Measurements from ENCODE around the gene ZSCAN31. TPM values are rescaled to one million over a fixed set of nuclear protein-coding genes. Genes with fewer than 3 reads are reported as not detected.
A peak's percentile ranks its signal among the peaks of the same experiment; 100 is the strongest.

Gene ZSCAN31
- total and polyA plus RNA-seq, 11 donors: 3.3 to 22.0 (median 9.9) TPM

DNA sequence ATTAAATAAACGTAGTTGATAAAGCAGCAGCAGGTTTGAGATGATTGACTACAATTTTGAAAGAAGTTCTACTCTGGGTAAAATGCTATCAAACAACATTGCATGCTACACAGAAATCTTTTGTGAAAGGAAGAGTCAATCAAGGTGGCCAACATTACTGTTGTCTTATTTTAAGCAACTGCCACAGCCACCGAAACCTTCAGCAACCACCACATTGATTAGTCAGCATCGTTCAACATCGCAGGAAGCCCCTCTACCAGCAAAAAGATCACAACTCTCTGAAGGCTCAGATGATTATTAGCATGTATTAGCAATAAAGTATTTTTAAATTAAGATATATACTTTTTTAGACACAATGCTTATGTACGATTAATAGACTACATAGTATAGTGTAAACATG is 40.6 kb downstream of the ZSCAN31 start:
- Histone ChIP-seq H3K4me3 (no peak overlapping the region), H3K4me1 (no peaks in the 10 kb centered on the region), H3K36me3 (peaks cover 0 to 42% (median 17%) of the 10 kb centered on the region in 9 donors), H3K27ac (no peak overlapping the region), H3K27me3 (no peaks in the 10 kb centered on the region), H3K9me3 (no peaks in the 10 kb centered on the region)
- TF ChIP-seq CTCF (IDR thresholded peaks at IDR 0.05) (no peak), POLR2A (IDR thresholded peaks at IDR 0.05) (no peak)
- intact Hi-C loops (cut with DNase I): no loop called here
- no peak for ATAC-seq
- 92 to 98% (median 96%) methylated on average over 5 of the region's 5 CpGs for WGBS, 4 donors
- no peak for DNase-seq

DNA sequence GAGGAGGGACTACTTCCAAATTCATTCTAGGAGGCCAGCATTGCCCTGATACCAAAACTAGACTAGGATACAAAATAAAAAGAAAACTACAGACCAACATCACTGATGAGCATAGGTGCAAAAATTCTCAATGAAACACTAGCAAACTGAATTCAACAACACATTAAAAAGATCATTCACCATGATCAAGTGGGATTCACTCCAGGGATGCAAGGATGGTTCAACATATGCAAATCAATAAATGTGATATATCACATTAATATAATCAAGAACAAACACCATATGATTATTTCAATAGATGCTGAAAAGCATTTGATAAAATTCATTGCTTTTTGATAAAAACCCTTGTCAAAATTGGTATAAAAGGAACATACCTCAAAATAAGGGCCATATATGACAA is 44.4 kb downstream of the ZSCAN31 start:
- no peak for ATAC-seq
- peaks cover 0 to 46% (median 21%) of the 10 kb centered on the region in 9 donors for H3K36me3 ChIP-seq
- H3K9me3 ChIP-seq: no peaks in the 10 kb centered on the region
- intact Hi-C loops (cut with DNase I): no loop called here
- TF ChIP-seq CTCF (IDR thresholded peaks at IDR 0.05) (no peak), POLR2A (IDR thresholded peaks at IDR 0.05) (no peak)
- no peaks in the 10 kb centered on the region for H3K4me1 ChIP-seq
- no peaks in the 10 kb centered on the region for H3K27me3 ChIP-seq
- H3K27ac ChIP-seq: no peak overlapping the region
- DNase-seq: no peak
- H3K4me3 ChIP-seq: no peak overlapping the region

- intact Hi-C loops (cut with DNase I): loop anchor here in 6 of 10 donors (5.0 to 10.0 kb wide), 6 partner anchors 52 to 74 kb away; partner anchors contain the start of genes ZSCAN31 (in 3 of the 6) and ZSCAN9 (in 1 of the 6)
- H3K4me3 ChIP-seq: no peak overlapping the region
- H3K4me1 ChIP-seq: peaks cover 0 to 18% (median 7%) of the 10 kb centered on the region in 12 donors
- DNase-seq (no peak), ATAC-seq (no peak)
- 98 to 100% (median 98%) methylated on average over 2 of the region's 2 CpGs for WGBS, 4 donors
- TF ChIP-seq POLR2A (IDR thresholded peaks at IDR 0.05) (no peak), CTCF (IDR thresholded peaks at IDR 0.05) (no peak)
- H3K27me3 ChIP-seq: no peaks in the 10 kb centered on the region
- peaks cover 0 to 45% (median 40%) of the 10 kb centered on the region in 9 donors for H3K36me3 ChIP-seq
- peaks cover 0 to 11% (median 0%) of the 10 kb centered on the region in 12 donors for H3K9me3 ChIP-seq
- no peak overlapping the region for H3K27ac ChIP-seq
These were observed 53.0 kb downstream of the ZSCAN31 start for GRCh38 chr6:28282926-28283325.

DNA sequence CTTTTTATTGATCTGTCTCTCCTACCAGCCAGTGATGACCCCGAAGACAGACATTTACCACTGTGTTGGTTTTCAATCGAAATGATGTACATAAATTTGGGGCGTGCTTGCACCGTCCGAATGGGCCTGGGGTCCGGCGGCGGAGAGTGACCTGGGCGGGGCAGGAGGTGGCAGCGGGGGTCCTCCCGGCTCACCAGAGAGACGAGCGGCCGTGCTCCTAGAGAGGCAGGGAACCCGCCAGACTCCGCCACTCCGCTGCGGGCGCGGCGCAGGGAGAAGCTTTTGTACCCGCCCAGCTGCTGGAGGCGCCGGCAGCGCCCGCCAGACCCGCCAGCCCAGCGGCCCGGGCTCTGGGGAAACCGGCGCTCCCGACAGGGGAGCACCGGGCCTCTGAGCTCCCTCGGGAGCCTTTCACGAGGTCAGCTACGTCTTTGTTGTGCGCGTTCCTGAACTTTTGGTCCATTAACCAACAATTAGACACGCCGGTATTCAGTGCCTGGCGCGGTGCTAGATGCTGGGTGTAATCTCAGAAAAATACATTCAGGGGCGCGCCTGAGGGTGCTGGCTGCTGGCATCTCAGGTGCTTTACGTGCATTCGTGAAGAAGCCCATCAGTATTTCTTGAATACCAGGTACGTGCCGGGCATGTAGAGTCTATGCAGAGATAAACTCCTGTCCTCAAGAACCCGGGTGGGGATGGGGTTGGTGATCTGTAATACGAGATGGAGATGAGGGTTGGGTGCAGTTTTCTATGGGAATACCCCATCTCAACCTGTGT is 54.5 kb downstream of the ZSCAN31 start, which contains the start of gene PGBD1:
PGBD1 (plus strand) TSS at position 285 of the 777 bp plus-strand sequence. CDS start 2,242 bp downstream, outside the sequence.
- H3K4me3 ChIP-seq: peak within 1 kb of the TSS; percentile 59 to 88 (median 74)
- H3K4me1 ChIP-seq: peaks cover 0 to 18% (median 7%) of the 10 kb centered on the region in 12 donors
- ATAC-seq: peak; percentile 68 to 99 (median 96)
- H3K36me3 ChIP-seq: peaks cover 0 to 45% (median 27%) of the 10 kb centered on the region in 9 donors
- peak within 1 kb of the TSS in 9 of 12 donors; percentile 29 to 76 (median 57) for H3K27ac ChIP-seq
- peak in 1 of 2 donors; percentile 47 for TF ChIP-seq POLR2A (IDR thresholded peaks at IDR 0.05)
- no peak for TF ChIP-seq CTCF (IDR thresholded peaks at IDR 0.05)
- peak; percentile 73 to 90 (median 88) for DNase-seq
- no peaks in the 10 kb centered on the region for H3K27me3 ChIP-seq
- intact Hi-C loops (cut with DNase I): loop anchor here in 6 of 10 donors (5.0 to 10.0 kb wide), 6 partner anchors 53 to 76 kb away; partner anchors contain the start of genes ZSCAN31 (in 3 of the 6) and ZSCAN9 (in 1 of the 6)
- 1% methylated on average over 27 to 50 of the region's 50 CpGs for WGBS, 4 donors
- peaks cover 0 to 11% (median 0%) of the 10 kb centered on the region in 12 donors for H3K9me3 ChIP-seq
